ENCODE results near the gene GSTO2.

GSTO2 gene

DNA sequence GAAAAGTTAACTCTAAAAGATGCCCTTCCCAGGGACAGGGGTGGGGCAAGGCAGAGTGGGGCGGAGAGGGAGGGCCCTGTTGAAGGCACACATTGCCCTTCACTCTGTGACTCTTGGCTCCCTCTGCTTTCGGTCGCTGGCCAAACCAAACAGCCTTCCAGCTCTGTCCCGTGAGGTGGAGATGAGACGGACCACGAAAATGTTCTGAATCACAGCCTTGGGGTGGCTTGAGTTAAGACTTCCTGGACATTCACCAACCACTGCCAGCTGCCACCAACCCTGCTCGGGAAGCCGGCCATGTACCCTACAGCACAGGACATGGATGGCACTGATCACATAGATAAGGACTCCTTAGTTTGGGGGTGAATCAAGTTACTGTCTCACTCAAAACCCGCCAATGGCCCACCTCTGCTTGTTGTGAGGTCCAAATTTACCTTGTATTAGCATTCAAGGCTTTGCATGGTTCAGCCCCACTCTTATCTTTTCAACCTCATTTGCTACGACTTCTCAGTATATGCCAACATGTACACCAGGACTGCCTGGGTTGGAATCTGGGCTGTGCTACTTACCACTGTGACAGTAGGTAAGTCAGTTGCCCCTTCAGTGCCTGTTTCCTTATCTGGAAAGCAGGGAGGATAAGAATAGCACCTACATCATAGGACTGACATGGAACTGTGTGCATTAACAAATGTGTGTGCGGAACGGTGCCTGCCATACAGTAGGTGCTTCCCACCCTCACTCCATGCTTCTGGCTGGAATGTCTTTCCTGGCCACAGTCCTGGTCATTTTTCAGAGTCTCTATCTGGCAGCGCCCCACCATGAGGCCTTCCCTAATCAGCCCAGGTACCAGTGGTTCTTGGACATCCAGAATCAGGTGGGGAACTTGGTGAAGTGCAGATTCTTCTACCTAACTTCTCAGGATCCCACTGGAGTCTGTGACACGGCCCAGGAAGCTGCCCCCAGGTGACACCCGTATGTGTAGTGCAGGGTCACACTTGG lies 41.3 kb downstream of the GSTO2 start:
- DNase-seq = no peak

DNA sequence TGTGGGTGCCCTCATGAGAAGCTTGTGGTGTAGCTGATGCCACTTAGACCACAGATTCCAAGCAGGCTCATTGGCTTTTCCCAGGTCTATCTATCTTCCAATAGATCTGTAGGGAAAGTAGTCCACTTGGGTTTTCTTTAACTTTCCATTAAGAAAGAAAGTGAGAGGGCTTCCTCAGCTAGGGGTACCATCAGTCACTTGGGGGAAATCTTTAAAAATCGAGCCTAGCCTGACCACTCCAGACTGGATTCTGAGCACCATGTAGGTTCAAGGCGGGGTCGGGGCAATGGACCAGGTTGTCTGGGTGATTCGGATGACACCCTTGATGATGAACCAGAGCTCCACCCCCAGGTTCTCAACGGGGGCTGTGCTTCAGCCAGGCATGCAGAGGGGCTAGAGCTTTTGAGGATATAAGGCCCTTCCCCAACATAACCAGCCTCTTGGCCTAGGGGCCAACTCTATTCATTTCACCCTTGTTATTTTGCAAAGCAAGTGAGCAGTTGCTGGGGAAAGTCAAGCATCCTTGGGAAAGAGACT lies 42.3 kb downstream of the GSTO2 start:
- no peak for DNase-seq

- no peak for DNase-seq
These were observed 45.9 kb downstream of the GSTO2 start for GRCh38 chr10:104314591-104315485.

DNA sequence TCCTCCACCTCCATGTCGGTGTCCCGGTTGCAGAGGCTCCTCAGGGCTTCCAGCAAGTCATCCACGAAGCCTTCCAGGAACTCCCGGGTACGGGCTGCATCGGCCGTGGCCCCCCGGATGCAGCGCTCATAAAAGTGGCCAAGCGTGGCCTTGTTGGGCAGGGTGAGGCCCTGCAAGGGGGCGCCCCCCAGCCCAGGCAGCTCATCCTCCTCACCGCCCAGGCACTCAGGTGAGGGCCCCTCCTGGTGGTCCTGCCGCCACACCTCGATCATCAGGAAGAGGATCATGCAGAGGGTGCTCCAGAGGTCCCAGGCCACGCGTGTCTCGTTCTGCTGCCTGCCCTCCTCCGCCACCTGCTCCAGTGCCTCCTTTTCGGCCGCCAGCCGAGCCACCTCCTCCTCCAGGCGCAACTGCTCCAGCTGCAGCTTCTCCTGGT lies 46.5 kb downstream of the GSTO2 start:
- DNase-seq = no peak

- DNase-seq = no peak
These were observed 47.5 kb downstream of the GSTO2 start for GRCh38 chr10:104316321-104317099.

- DNase-seq = no peak
These were observed 48.3 kb downstream of the GSTO2 start for GRCh38 chr10:104317269-104317710.

DNA sequence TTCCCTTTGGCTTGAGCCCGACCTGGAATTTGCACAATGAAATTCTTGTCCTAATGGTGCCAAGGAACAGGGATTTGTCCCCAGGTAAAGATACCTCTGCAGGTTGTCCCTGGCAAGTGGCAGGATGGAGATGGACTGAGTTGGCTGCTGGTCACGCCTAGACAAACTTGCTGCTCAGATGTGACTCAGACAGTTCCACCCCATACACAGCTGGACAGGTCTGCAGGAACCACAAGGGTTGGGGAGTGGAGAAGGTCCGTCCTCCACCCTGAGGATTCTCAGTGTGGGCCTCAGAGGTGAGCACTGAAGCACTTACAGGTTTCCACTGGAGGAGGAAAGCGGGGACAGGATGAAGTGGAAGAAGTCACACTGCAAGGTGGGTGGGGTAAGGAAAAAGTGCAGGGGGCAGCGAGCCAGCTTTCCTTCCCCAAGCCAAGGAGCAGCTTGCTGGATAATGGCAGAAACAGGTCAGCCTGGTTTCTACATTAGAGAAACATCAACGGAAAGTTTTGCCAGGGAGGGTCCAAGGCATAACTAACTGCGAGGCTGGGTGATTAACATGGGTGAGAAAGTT lies 48.8 kb downstream of the GSTO2 start:
- no peak for DNase-seq

GRCh38 chr10:104318326-104318725 lies 49.3 kb downstream of the GSTO2 start:
- no peak for DNase-seq

- DNase-seq = no peak
These were observed 50.1 kb downstream of the GSTO2 start for GRCh38 chr10:104318810-104319741.

DNA sequence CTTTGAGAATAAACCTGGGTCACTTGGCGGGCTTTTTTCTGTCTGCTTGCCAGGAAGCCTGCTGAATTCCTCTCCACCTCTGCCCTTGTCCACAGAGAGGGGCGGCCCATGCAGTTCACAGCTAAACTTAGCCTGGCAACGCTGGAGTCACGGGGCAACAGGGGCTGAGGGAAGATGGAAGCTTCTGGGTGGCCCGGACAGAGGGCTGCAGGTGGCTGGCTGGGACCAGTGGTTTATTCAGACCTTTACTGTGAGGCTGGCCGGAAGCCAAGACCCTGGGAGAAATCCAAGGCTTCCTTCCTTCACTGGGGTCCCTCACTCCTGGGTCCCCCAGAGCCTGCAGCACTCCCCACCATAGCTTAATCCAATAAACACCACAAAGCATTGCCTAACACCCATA lies 52.2 kb downstream of the GSTO2 start:
- DNase-seq = no peak

DNA sequence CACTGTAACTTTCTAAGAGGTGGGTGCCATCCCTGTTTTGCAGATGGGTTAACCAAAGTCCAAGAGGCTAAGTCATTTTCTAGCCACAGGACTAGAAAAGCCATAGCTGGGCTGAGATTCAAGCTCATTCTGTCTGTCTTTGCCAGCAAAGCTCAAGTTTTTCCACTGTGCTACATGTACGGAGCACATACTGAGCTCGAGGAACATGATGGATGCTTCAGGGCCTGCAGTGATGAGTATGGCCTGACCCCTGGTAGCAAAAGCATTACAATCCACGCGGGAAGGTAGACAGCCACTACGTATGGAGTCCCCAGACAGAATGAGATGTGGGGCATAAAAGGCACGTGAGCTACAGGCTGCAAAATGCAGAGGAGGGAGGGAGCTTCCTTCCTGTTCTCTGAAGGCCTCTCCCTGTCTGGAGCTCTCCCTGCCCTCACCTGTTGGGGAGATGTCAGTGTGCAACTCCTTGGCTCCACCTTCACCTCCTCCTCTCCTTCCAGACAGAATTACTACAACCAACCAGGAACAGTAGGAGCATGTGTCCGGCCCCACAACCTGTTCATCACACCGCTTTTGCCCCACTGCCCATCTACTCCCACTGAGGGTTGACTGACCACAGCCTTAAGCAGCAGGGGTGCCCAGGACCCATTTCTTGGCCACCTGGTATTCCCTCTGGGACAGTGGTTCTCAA lies 52.9 kb downstream of the GSTO2 start:
- DNase-seq = peak; percentile 29

DNA sequence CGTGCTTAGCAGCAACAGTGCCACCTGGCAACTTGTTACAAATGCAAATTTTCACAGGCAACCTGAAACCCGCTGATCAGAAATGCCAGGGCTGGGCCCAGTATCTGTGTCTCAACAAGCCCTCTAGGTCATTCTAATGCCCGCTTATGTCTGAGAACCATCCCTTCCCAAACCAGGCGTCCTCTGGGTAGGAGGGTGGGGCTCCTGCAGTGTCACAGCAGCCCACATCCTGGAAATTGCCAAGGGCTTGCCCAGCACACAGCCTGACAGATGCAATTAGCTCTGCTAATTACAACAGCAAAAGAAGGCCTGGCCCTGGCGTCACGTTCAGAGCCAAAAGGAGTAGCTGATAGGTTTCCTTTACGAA lies 53.4 kb downstream of the GSTO2 start:
- peak; percentile 37 for DNase-seq

GRCh38 chr10:104323085-104323484 lies 54.1 kb downstream of the GSTO2 start:
- no peak for DNase-seq

DNA sequence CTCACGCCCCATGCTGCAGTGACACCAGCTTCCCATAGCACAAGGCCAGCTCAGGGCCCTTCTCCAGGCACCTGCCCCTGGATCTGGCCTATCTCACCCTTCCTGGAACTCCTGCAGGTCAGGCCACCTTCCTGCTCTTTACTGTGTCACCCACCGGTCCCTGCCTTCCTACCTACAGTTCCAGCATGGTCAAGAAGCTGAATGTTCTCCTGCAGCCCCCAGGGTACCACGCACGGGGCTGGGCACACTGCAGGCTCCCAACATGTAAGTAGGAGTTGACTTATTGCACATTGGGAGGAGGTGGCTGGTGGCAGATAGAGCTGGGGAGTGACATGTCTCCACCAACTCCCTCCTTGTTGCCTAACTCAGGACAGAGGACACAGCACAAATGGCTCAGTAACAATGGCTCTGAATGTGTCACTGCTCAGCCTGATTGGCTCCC lies 54.8 kb downstream of the GSTO2 start:
- DNase-seq = no peak

DNA sequence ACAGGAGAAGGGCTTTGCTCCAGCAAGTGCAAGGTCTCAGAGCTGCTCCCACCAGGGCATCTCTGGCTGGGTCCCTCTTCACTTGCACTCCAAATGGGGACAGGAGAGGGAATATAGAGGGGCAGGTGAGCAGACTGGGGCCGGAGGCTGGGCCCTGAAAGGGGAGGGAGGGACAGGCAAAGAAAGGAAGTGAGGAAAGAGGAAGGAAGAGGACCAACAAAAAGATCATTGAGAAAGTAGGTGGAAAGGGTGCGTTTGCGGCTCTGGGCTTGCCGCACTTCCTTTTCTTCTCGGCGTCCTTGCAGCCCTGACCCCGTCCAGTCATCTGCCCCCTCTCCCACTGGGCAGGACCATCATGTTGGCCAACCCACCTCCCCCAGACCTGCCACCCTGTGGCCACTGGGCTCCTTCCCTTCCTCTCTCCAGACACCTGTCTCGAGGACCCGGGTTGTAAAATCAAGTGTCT lies 55.3 kb downstream of the GSTO2 start:
- DNase-seq = no peak

DNA sequence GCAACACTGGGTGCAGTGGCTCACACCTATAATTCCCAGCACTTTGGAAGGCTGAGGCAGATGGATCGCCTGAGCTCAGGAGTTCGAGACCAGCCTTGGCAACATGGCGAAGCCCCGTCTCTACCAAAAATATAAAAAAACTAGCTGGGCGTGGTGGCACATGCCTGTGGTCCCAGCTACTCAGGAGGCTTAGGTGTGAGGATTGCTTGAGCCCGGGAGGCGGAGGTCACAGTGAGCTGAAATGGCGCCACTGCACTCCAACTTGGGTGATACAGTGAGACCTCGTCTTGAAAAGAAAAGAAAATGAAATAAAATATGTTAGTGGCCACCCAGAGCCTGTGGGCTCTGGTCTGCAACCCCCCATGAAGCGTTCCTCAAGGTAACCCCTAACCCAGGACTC lies 55.9 kb downstream of the GSTO2 start:
- no peak for DNase-seq

DNA sequence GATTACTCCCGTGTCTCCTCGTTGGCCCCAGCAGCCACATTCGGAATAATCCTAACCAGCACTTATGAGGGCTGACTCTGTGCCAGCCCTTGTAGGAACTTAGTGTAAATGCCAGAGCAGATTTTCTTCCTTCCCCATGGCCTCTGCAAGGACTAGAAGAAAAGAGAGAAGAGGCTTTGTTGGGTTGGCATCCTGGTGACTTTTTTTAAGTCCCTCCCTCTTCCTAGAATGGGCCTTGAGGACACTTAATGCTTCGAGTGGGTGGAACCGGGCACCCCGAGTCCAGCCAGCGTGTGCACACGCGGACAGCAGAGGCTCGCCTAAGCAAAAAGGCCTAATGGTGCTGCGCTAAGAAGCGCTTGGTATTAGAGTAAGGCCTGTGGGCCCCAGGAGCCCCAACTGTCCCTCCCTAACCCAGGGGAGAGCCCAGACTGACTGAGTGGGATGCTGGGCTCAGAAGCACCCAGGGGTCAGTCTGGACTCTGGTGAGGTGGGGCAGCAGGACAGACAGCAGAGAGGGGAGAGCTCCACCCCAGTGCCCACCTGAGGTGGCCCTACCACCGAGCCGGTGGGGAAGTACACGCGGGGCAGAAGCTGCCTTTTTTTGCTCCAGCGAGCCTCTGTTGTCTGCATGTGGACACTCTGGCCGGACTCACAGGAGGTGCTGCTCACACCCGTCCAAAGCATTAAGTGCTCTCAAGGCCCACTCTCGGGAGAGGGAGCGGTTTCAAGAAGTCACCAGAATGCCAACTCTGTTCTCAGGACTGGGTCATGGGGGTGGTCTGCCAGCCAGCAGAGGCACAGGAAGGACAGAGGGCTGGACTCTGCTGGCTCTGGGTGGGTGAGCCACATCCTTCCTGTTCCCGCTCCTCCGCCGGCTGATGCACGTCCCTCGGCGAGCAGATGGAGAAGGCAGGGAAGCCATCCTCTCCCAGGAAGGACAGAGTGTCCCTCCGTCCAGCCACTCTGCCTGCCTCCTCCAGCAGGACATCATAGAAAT lies 56.8 kb downstream of the GSTO2 start:
- no peak for DNase-seq

GRCh38 chr10:104326991-104327610 lies 58.1 kb downstream of the GSTO2 start:
- DNase-seq = no peak

All from CD4-positive, alpha-beta T cell treated with Interleukin-12 subunit alpha and Interleukin-12 subunit beta, for 1 hour (primary cell).